DOHH2 (cell line): ENCODE results near the gene WAC.
"Not testable (repeated sequence)": the region's sequence is repeated elsewhere in the genome, so short reads cannot be mapped to it uniquely, and the experiment has no call there.

Experiments used
- H3F3A ChIP-seq: fragments of 200-600 bp; sonication (generic), shearing (Covaris generic); 2 replicates; pipeline ENCODE4 v1.6.0; 2016; ENCODE audit warnings: antibody characterized with exemption, mild to moderate bottlenecking; ENCODE audit not compliant: control insufficient read depth, insufficient read depth
- H3K27ac ChIP-seq: fragments of 200-600 bp; sonication (generic); 2 replicates; pipeline ENCODE4 v1.5.1; 2014; ENCODE audit warnings: low read depth, mild to moderate bottlenecking, low read length, moderate library complexity
- H3K27me3 ChIP-seq: fragments of 200-600 bp; sonication (generic); 2 replicates; pipeline ENCODE4 v1.6.1; 2014; ENCODE audit warnings: mild to moderate bottlenecking, low read length, mixed read lengths; ENCODE audit not compliant: control insufficient read depth
- H3K36me3 ChIP-seq: fragments of 200-600 bp; sonication (generic); 2 replicates; pipeline ENCODE4 v1.6.1; 2014; ENCODE audit warnings: mild to moderate bottlenecking, low read length, moderate library complexity, mixed read lengths; ENCODE audit not compliant: control insufficient read depth
- H3K4me1 ChIP-seq: fragments of 200-600 bp; sonication (generic); 2 replicates; pipeline ENCODE4 v1.6.1; 2014; ENCODE audit warnings: mild to moderate bottlenecking, low read length, mixed read lengths; ENCODE audit not compliant: control insufficient read depth
- H3K4me2 ChIP-seq: fragments of 200-600 bp; sonication (generic); 2 replicates; pipeline ENCODE4 v1.6.0; 2014; ENCODE audit warnings: mild to moderate bottlenecking, low read length, moderate library complexity
- H3K4me3 ChIP-seq: fragments of 200-600 bp; sonication (generic); 2 replicates; pipeline ENCODE4 v1.5.1; 2014; ENCODE audit warnings: mild to moderate bottlenecking, low read length, mixed read lengths
- H3K79me2 ChIP-seq: fragments of 200-600 bp; sonication (generic); 2 replicates; pipeline ENCODE4 v1.6.1; 2014; ENCODE audit warnings: mild to moderate bottlenecking, low read length, mixed read lengths; ENCODE audit not compliant: control insufficient read depth
- H3K9me2 ChIP-seq: fragments of 200-600 bp; sonication (generic); replicated peaks from 2 replicates; pipeline ENCODE4 v1.6.1; 2014; ENCODE audit warnings: mild to moderate bottlenecking, low read length, mixed read lengths; ENCODE audit not compliant: control insufficient read depth
- H3K9me3 ChIP-seq: fragments of 200-600 bp; sonication (generic); 2 replicates; pipeline ENCODE4 v1.6.1; 2014; ENCODE audit warnings: antibody characterized with exemption, low read length, mixed read lengths; ENCODE audit not compliant: control insufficient read depth, insufficient read depth
- H4K20me1 ChIP-seq: fragments of 200-600 bp; sonication (generic); 2 replicates; pipeline ENCODE4 v1.6.0; 2014; ENCODE audit warnings: low read depth, mild to moderate bottlenecking, antibody characterized with exemption, low read length, moderate library complexity; ENCODE audit not compliant: control insufficient read depth, insufficient read depth
- CTCF ChIP-seq: fragments of 200-600 bp; sonication (generic); IDR thresholded peaks from one replicate; pipeline ENCODE4 v1.5.1; 2014; ENCODE audit warnings: antibody characterized with exemption, mild to moderate bottlenecking, low read depth, low read length; ENCODE audit not compliant: poor library complexity, severe bottlenecking
- EZH2phosphoT487 ChIP-seq: fragments of 200-600 bp; sonication (generic); IDR thresholded peaks from 2 replicates; pipeline ENCODE4 v1.6.1; 2017; ENCODE audit warnings: borderline replicate concordance, mild to moderate bottlenecking, antibody characterized with exemption, low read length, moderate library complexity, mixed read lengths

The WAC gene

GRCh38 chr10:28571265-28571664, 38.3 kb downstream of the WAC start:
- H3K79me2 ChIP-seq = peaks cover 100% of the 10 kb centered on the region
- no peak overlapping the region for H3K4me3 ChIP-seq
- H3K4me1 ChIP-seq = no peaks in the 10 kb centered on the region
- no peaks in the 10 kb centered on the region for H3K9me2 ChIP-seq
- H3F3A ChIP-seq = peaks cover 4% of the 10 kb centered on the region
- H3K36me3 ChIP-seq = peaks cover 92% of the 10 kb centered on the region
- no peak overlapping the region for H3K27ac ChIP-seq
- TF ChIP-seq EZH2phosphoT487 = no peak
- no peak for TF ChIP-seq CTCF
- H3K4me2 ChIP-seq = no peak overlapping the region
- H3K9me3 ChIP-seq = no peaks in the 10 kb centered on the region
- H3K27me3 ChIP-seq = no peaks in the 10 kb centered on the region
- H4K20me1 ChIP-seq = peaks cover 52% of the 10 kb centered on the region

GRCh38 chr10:28574214-28574613, 41.3 kb downstream of the WAC start:
- H3K27ac ChIP-seq, H3K4me2 ChIP-seq, H3K27me3 ChIP-seq, H3K4me3 ChIP-seq, H3F3A ChIP-seq, H3K4me1 ChIP-seq, H3K9me3 ChIP-seq, H3K9me2 ChIP-seq: not testable (repeated sequence)
- Histone ChIP-seq H3K79me2 (peaks cover 100% of the 10 kb centered on the region), H3K36me3 (peaks cover 90% of the 10 kb centered on the region), H4K20me1 (peaks cover 61% of the 10 kb centered on the region)

GRCh38 chr10:28575852-28576251, 42.9 kb downstream of the WAC start:
- Histone ChIP-seq H3F3A (peaks cover 6% of the 10 kb centered on the region; the same call in 1 of the 2 replicates), H3K4me3 (no peak overlapping the region), H3K79me2 (peaks cover 100% of the 10 kb centered on the region), H3K27me3 (no peaks in the 10 kb centered on the region), H3K9me3 (no peaks in the 10 kb centered on the region), H3K27ac (no peak overlapping the region), H3K9me2 (no peaks in the 10 kb centered on the region), H3K36me3 (peaks cover 92% of the 10 kb centered on the region), H3K4me2 (no peak overlapping the region), H3K4me1 (no peaks in the 10 kb centered on the region), H4K20me1 (peaks cover 67% of the 10 kb centered on the region)
- TF ChIP-seq CTCF (no peak), EZH2phosphoT487 (no peak)

- H3F3A ChIP-seq = peaks cover 6% of the 10 kb centered on the region; the same call in 1 of the 2 replicates
- peaks cover 66% of the 10 kb centered on the region for H4K20me1 ChIP-seq
- no peak overlapping the region for H3K4me3 ChIP-seq
- H3K4me1 ChIP-seq = no peaks in the 10 kb centered on the region
- TF ChIP-seq CTCF = no peak
- no peak for TF ChIP-seq EZH2phosphoT487
- no peak overlapping the region for H3K27ac ChIP-seq
- H3K27me3 ChIP-seq = no peaks in the 10 kb centered on the region
- H3K4me2 ChIP-seq = no peak overlapping the region
- no peaks in the 10 kb centered on the region for H3K9me2 ChIP-seq
- no peaks in the 10 kb centered on the region for H3K9me3 ChIP-seq
- H3K36me3 ChIP-seq = peaks cover 97% of the 10 kb centered on the region
- peaks cover 100% of the 10 kb centered on the region for H3K79me2 ChIP-seq
Measured at GRCh38 chr10:28577506-28577905, 44.6 kb downstream of the WAC start.
